GM23338 (cell line): ENCODE data around the gene LRTM2. TPM values are rescaled to one million over a fixed set of nuclear protein-coding genes. Genes with fewer than 3 reads are reported as not detected.

Source experiments
- ETS1 ChIP-seq: IDR thresholded peaks from 2 replicates; pipeline ENCODE4 v1.6.1; 2016; ENCODE audit warnings: antibody characterized with exemption
- EZH2 ChIP-seq: fragments of 200-600 bp; sonication (generic); IDR thresholded peaks from one replicate; pipeline ENCODE4 v1.8.0; 2017; ENCODE audit warnings: antibody characterized with exemption, mild to moderate bottlenecking, low read depth; ENCODE audit not compliant: unreplicated experiment
- JUNB ChIP-seq: IDR thresholded peaks from one replicate; pipeline ENCODE4 v1.6.1; 2016; ENCODE audit warnings: antibody characterized with exemption; ENCODE audit not compliant: unreplicated experiment
- REST ChIP-seq: IDR thresholded peaks from one replicate; pipeline ENCODE4 v1.6.1; 2018; ENCODE audit warnings: antibody characterized with exemption; ENCODE audit not compliant: unreplicated experiment
- ZNF114 ChIP-seq: fragments of 250-450 bp; sonication (Bioruptor Pico); IDR thresholded peaks from 2 replicates; pipeline ENCODE4 v1.5.0; 2020; ENCODE audit warnings: mild to moderate bottlenecking, moderate library complexity
- polyA plus RNA-seq: library from polyadenylated mRNA; unstranded; fragments of >200 nt; fragmentation: Nextera tagmentation; extraction: Ambion mirVana; gene quantifications from 2 replicates; pipeline ENCODE4 v1.2.1, GENCODE V29; 2016
- total RNA-seq: library from RNA; depleted of rRNA; stranded (reverse); fragments of >200 nt; shearing (Covaris generic); gene quantifications from 2 replicates; pipeline ENCODE4 v1.2.3, GENCODE V29; 2014
- TF ChIP-seq, protein P1 (sequence below): fragments of 250-450 bp; sonication (Bioruptor Pico); IDR thresholded peaks from 2 replicates; pipeline ENCODE4 v1.5.0; 2020; ENCODE audit warnings: mild to moderate bottlenecking, moderate library complexity

Gene LRTM2
- total and polyA plus RNA-seq, 2 experiments from 2014 or later: 0.08 TPM; not detected in 1

DNA sequence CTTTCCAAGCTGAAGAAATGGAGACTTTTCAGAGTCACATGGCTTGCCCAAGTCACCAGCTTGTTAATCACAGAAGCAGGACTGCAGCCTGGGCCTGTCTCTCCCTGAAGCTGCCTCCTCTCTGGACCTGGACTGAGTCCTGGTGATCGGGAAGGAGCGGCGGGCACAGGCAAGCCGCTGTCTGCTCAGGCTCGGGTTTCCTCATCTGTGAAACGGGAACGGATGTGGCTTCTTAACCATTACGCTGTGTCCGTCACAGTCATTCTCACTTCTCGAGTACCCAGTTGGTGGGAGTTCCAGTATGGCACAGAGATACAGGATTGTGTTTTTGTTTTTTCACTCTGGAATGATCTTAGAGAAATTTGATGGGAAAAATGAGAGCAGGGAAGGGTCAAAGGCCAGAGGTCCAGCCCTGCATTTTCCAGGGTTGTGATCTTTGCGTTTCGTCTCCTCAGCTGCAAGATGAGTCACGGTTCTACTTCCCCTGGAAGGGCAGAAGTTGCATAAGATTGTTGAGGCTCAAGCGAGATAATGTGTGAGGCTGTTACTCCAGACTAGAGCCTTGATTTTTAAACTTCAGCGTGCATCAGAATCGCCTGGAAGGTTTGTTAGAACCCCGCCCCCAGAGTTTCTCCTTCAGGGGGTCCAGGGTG, 7.6 kb upstream of the LRTM2 start (continued):
- TF ChIP-seq, protein P1, sequence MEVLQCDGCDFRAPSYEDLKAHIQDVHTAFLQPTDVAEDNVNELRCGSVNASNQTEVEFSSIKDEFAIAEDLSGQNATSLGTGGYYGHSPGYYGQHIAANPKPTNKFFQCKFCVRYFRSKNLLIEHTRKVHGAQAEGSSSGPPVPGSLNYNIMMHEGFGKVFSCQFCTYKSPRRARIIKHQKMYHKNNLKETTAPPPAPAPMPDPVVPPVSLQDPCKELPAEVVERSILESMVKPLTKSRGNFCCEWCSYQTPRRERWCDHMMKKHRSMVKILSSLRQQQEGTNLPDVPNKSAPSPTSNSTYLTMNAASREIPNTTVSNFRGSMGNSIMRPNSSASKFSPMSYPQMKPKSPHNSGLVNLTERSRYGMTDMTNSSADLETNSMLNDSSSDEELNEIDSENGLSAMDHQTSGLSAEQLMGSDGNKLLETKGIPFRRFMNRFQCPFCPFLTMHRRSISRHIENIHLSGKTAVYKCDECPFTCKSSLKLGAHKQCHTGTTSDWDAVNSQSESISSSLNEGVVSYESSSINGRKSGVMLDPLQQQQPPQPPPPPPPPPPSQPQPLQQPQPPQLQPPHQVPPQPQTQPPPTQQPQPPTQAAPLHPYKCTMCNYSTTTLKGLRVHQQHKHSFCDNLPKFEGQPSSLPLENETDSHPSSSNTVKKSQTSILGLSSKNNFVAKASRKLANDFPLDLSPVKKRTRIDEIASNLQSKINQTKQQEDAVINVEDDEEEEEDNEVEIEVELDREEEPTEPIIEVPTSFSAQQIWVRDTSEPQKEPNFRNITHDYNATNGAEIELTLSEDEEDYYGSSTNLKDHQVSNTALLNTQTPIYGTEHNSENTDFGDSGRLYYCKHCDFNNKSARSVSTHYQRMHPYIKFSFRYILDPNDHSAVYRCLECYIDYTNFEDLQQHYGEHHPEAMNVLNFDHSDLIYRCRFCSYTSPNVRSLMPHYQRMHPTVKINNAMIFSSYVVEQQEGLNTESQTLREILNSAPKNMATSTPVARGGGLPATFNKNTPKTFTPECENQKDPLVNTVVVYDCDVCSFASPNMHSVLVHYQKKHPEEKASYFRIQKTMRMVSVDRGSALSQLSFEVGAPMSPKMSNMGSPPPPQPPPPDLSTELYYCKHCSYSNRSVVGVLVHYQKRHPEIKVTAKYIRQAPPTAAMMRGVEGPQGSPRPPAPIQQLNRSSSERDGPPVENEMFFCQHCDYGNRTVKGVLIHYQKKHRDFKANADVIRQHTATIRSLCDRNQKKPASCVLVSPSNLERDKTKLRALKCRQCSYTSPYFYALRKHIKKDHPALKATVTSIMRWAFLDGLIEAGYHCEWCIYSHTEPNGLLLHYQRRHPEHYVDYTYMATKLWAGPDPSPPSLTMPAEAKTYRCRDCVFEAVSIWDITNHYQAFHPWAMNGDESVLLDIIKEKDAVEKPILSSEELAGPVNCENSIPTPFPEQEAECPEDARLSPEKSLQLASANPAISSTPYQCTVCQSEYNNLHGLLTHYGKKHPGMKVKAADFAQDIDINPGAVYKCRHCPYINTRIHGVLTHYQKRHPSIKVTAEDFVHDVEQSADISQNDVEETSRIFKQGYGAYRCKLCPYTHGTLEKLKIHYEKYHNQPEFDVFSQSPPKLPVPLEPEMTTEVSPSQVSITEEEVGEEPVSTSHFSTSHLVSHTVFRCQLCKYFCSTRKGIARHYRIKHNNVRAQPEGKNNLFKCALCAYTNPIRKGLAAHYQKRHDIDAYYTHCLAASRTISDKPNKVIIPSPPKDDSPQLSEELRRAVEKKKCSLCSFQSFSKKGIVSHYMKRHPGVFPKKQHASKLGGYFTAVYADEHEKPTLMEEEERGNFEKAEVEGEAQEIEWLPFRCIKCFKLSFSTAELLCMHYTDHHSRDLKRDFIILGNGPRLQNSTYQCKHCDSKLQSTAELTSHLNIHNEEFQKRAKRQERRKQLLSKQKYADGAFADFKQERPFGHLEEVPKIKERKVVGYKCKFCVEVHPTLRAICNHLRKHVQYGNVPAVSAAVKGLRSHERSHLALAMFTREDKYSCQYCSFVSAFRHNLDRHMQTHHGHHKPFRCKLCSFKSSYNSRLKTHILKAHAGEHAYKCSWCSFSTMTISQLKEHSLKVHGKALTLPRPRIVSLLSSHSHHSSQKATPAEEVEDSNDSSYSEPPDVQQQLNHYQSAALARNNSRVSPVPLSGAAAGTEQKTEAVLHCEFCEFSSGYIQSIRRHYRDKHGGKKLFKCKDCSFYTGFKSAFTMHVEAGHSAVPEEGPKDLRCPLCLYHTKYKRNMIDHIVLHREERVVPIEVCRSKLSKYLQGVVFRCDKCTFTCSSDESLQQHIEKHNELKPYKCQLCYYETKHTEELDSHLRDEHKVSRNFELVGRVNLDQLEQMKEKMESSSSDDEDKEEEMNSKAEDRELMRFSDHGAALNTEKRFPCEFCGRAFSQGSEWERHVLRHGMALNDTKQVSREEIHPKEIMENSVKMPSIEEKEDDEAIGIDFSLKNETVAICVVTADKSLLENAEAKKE (CRISPR knock-in tag): no peak
- TF ChIP-seq JUNB (no peak), ZNF114 (CRISPR knock-in tag) (no peak), ETS1 (no peak), EZH2 (no peak), REST (no peak)
